ENCODE results near the gene CA5B. TPM values are rescaled to one million over a fixed set of nuclear protein-coding genes. Genes with fewer than 3 reads are reported as not detected.
"Not testable (repeated sequence)": the region's sequence is repeated elsewhere in the genome, so short reads cannot be mapped to it uniquely, and the experiment has no call there.

Gene CA5B
- total RNA-seq: 10.6 TPM

GRCh38 chrX:15737959-15738902 is at the start of gene CA5B:
TSS of gene CA5B (plus strand) at chrX:15738270. CDS start at chrX:15750024, 11,754 bp downstream.
- ATAC-seq: peak; percentile 100

GRCh38 chrX:15694941-15695451 is 43.1 kb upstream of the CA5B start:
- ATAC-seq: no peak

GRCh38 chrX:15696516-15696915 is 41.6 kb upstream of the CA5B start:
- no peak for ATAC-seq

GRCh38 chrX:15702488-15703371 is 35.3 kb upstream of the CA5B start:
- ATAC-seq: no peak

- ATAC-seq: peak; percentile 62
Measured at GRCh38 chrX:15703809-15704208, 34.3 kb upstream of the CA5B start.

GRCh38 chrX:15704273-15704672 is 33.8 kb upstream of the CA5B start:
- not testable (repeated sequence) for ATAC-seq

- peak; percentile 85 for ATAC-seq
Measured at GRCh38 chrX:15714529-15714928, 23.5 kb upstream of the CA5B start.

GRCh38 chrX:15718283-15718970 is 19.6 kb upstream of the CA5B start:
- no peak for ATAC-seq

GRCh38 chrX:15719324-15719968 is 18.6 kb upstream of the CA5B start:
- ATAC-seq: no peak

GRCh38 chrX:15721911-15722310 is 16.2 kb upstream of the CA5B start:
- ATAC-seq: no peak

- no peak for ATAC-seq
Measured at GRCh38 chrX:15723887-15724517, 14.1 kb upstream of the CA5B start.

- no peak for ATAC-seq
Measured at GRCh38 chrX:15724911-15725310, 13.2 kb upstream of the CA5B start.

- ATAC-seq: not testable (repeated sequence)
Measured at GRCh38 chrX:15731368-15731767, 6.7 kb upstream of the CA5B start.

- ATAC-seq: no peak
Measured at GRCh38 chrX:15737190-15737958, 696 bp upstream of the CA5B start.

- no peak for ATAC-seq
Measured at GRCh38 chrX:15739886-15740285, 1.8 kb downstream of the CA5B start.

- ATAC-seq: peak; percentile 20
Measured at GRCh38 chrX:15744181-15744867, 6.3 kb downstream of the CA5B start.

- no peak for ATAC-seq
Measured at GRCh38 chrX:15745179-15745578, 7.1 kb downstream of the CA5B start.

GRCh38 chrX:15746651-15747050 is 8.6 kb downstream of the CA5B start:
- not testable (repeated sequence) for ATAC-seq

- ATAC-seq: no peak
Measured at GRCh38 chrX:15747626-15748173, 9.6 kb downstream of the CA5B start.

- no peak for ATAC-seq
Measured at GRCh38 chrX:15748841-15749240, 10.8 kb downstream of the CA5B start.
